ENCODE measurements around the gene ZFR2. TPM values are rescaled to one million over a fixed set of nuclear protein-coding genes. Genes with fewer than 3 reads are reported as not detected.

Gene ZFR2
- total and polyA plus RNA-seq, 2 experiments from 2014 or later = not detected

DNA sequence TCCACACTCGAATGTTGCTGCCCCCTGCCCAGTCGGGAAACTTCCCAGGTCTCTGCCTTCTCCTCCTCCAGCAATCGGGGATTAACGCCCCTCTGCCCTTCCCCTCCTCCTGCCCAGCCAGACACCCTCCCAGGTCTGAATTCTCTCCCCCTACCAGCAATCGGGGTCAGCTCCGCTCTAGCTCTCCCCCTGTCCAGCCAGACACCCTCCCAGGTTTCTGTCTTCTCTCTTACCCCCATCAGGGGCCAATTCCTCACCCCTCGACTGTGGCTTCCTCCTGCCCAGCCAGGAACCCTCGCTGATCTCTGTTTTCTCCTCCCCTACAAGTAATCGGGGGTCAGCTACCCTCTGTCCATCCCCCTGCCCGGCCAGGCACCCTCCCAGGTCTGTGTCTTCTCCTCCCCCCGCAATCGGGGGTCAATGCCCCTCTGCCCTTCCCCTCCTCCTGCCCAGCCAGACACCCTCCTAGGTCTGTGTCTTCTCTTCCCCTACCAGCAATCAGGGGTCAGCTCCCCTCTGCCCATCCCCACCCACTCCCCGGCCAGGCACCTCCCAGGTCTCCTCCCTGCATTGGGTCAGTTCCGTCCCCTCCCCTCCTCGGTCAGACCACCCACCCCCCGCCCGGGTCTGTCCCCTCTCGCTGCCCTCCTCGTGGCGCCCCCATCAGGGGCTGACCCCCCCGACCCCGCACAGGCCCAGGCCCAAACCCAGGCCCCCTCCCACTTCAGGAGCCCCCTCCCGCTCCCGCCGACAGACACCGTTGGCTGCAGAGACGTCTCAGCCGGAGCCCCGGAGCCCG lies 668 bp downstream of the ZFR2 start:
- Histone ChIP-seq H3K36me3 (ENCODE audit: low read depth) (no peaks in the 10 kb centered on the region), H4K20me1 (ENCODE audit: insufficient read depth) (no peaks in the 10 kb centered on the region), H3F3A (ENCODE audit: insufficient read depth) (no peaks in the 10 kb centered on the region), H3K4me2 (ENCODE audit: unreplicated experiment) (no peak overlapping the region), H3K27me3 (replicated peaks; ENCODE audit: insufficient read depth) (peaks cover 47% of the 10 kb centered on the region), H3K79me2 (ENCODE audit: insufficient read depth) (no peaks in the 10 kb centered on the region), H3K27ac (no peak overlapping the region), H2AFZ (no peak overlapping the region), H3K9me2 (ENCODE audit: insufficient read depth) (no peaks in the 10 kb centered on the region), H3K9me3 (ENCODE audit: low read depth) (no peaks in the 10 kb centered on the region), H3K4me1 (ENCODE audit: insufficient read depth) (no peaks in the 10 kb centered on the region), H3K9ac (no peak overlapping the region), H3K4me3 (no peak overlapping the region)
- DNase-seq = no peak
- WGBS, 2 experiments (ENCODE audit: low coverage in 1 of 2, low lambda C conversion rate in 2 of 2, missing lambda C conversion rate in 2 of 2) = 7 to 10% methylated on average over 3 to 30 of the region's 30 CpGs
- TF ChIP-seq EZH2phosphoT487 (IDR thresholded peaks at IDR 0.05; ENCODE audit: insufficient read depth, low read depth) (no peak), EZH2 (IDR thresholded peaks at IDR 0.05; ENCODE audit: insufficient read depth, poor library complexity, severe bottlenecking) (no peak)
- in situ Hi-C loops (cut with MboI) = no loop called here

DNA sequence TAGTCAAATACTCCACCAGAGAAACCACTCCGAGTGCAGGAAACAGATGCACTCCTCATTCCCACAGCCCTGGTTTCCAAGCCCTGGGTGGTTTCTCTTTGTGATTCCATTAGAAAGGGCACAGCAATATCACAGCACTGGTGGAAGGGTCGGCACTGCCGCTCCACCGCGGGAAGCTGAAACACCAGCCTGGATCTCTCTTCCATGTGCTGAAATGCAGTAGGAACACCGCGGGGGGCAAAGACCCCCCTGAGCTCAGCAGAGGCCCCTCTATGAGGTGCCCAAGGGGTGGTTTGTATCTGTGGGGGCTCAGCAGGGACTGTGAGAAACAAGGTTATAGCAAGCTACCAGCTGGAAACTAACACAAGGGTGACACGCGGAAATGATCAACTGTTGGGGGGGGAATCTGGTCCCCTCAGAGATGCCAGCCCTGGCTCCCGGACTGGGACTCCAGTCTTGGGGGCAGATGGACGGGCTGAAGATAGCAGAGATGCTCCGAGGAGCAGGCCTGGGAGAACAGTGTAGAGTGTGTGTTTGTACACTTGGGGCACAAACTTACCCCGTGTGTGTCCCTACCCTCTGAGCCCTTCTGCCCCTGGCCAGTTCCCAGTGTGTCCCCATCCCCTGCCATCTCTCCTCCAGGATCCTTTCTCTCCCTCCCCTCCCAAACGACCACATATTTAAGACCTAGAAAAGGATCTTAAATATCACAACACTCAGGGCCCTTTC lies 1.8 kb downstream of the ZFR2 start:
- 44 to 51% methylated on average over 12 to 14 of the region's 14 CpGs for WGBS, 2 experiments (ENCODE audit: low coverage in 1 of 2, low lambda C conversion rate in 2 of 2, missing lambda C conversion rate in 2 of 2)
- in situ Hi-C loops (cut with MboI) = no loop called here

DNA sequence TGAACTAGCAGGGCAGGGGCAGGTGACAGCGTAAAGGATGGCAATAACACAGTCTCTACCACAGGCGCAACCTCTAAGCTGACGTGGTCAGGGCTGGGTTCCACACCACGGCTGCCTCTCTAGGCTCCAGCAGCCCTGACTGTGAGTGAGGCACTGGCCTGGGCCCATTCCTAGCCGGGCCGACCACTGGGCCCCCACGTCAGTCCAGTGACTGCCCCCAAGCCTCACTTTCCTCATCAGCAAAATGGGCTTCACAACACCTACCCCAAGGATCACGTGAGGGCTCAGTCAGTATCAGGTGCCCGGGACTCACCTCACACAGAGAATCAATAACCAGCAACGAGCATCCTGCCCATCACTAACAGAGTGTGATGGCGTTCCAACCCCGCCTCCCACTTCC lies 5.2 kb downstream of the ZFR2 start:
- no peak for DNase-seq
- Histone ChIP-seq H4K20me1 (ENCODE audit: insufficient read depth) (no peaks in the 10 kb centered on the region), H3K27me3 (replicated peaks; ENCODE audit: insufficient read depth) (peaks cover 62% of the 10 kb centered on the region), H2AFZ (no peak overlapping the region), H3K9ac (no peak overlapping the region), H3K9me2 (ENCODE audit: insufficient read depth) (no peaks in the 10 kb centered on the region), H3K79me2 (ENCODE audit: insufficient read depth) (no peaks in the 10 kb centered on the region), H3K4me3 (no peak overlapping the region), H3K4me2 (ENCODE audit: unreplicated experiment) (no peak overlapping the region), H3K36me3 (ENCODE audit: low read depth) (no peaks in the 10 kb centered on the region), H3K27ac (no peak overlapping the region), H3K9me3 (ENCODE audit: low read depth) (no peaks in the 10 kb centered on the region), H3K4me1 (ENCODE audit: insufficient read depth) (no peaks in the 10 kb centered on the region), H3F3A (ENCODE audit: insufficient read depth) (no peaks in the 10 kb centered on the region)
- 50 to 56% methylated on average over 12 of the region's 12 CpGs for WGBS, 2 experiments (ENCODE audit: low coverage in 1 of 2, low lambda C conversion rate in 2 of 2, missing lambda C conversion rate in 2 of 2)
- TF ChIP-seq EZH2phosphoT487 (IDR thresholded peaks at IDR 0.05; ENCODE audit: insufficient read depth, low read depth) (no peak), EZH2 (IDR thresholded peaks at IDR 0.05; ENCODE audit: insufficient read depth, poor library complexity, severe bottlenecking) (no peak)
- in situ Hi-C loops (cut with MboI) = no loop called here

More for the DNA sequence above, 1.8 kb downstream of the ZFR2 start:
- peaks cover 58% of the 10 kb centered on the region for H3K27me3 ChIP-seq (replicated peaks; ENCODE audit: insufficient read depth)
- H3K9me3 ChIP-seq (ENCODE audit: low read depth) = no peaks in the 10 kb centered on the region
- H4K20me1 ChIP-seq (ENCODE audit: insufficient read depth) = no peaks in the 10 kb centered on the region
- no peak for DNase-seq
- no peaks in the 10 kb centered on the region for H3K36me3 ChIP-seq (ENCODE audit: low read depth)
- no peak overlapping the region for H3K9ac ChIP-seq
- H3F3A ChIP-seq (ENCODE audit: insufficient read depth) = no peaks in the 10 kb centered on the region
- H3K27ac ChIP-seq = no peak overlapping the region
- no peaks in the 10 kb centered on the region for H3K79me2 ChIP-seq (ENCODE audit: insufficient read depth)
- no peak for TF ChIP-seq EZH2phosphoT487 (IDR thresholded peaks at IDR 0.05; ENCODE audit: insufficient read depth, low read depth)
- TF ChIP-seq EZH2 (IDR thresholded peaks at IDR 0.05; ENCODE audit: insufficient read depth, poor library complexity, severe bottlenecking) = no peak
- no peaks in the 10 kb centered on the region for H3K4me1 ChIP-seq (ENCODE audit: insufficient read depth)
- H3K9me2 ChIP-seq (ENCODE audit: insufficient read depth) = no peaks in the 10 kb centered on the region
- no peak overlapping the region for H3K4me3 ChIP-seq
- no peak overlapping the region for H2AFZ ChIP-seq
- H3K4me2 ChIP-seq (ENCODE audit: unreplicated experiment) = no peak overlapping the region

DNA sequence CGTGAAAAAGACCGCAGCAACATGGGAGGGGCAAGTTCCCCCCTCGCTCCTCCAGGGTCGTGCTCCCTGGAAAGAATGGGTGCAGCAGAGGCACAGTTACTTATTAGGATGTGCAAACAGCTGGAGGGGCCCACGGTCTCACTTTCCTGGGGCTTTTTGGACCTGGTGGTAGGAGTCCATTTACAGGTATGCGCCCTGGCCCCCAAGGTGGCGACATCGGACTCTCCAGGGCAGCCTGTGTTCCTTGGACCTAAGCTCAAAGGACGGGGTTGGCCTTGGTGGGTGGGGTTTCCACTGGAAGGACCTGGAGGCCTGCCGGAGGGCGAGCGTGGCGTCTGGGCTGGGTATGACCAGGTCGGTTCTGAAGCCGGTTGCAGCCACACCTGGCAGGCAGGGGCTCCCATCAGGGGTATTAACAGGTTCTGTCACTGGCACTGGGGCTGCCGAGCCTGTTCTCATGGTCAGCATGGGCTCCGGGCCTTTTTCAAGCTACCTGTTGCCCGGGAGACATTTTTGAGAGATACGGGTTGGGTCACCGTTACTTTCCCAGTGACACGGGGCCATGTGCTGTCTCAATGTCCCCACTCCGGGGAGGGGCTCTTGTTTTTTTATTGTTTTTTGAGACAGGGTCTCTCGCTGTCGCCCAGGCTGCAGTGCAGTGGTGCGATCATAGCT lies 5.9 kb downstream of the ZFR2 start:
- Histone ChIP-seq H3K4me1 (ENCODE audit: insufficient read depth) (no peaks in the 10 kb centered on the region), H3K9me2 (ENCODE audit: insufficient read depth) (no peaks in the 10 kb centered on the region), H2AFZ (no peak overlapping the region), H3K36me3 (ENCODE audit: low read depth) (no peaks in the 10 kb centered on the region), H3K27me3 (replicated peaks; ENCODE audit: insufficient read depth) (peaks cover 62% of the 10 kb centered on the region), H3K9ac (no peak overlapping the region), H3K9me3 (ENCODE audit: low read depth) (no peaks in the 10 kb centered on the region), H3K79me2 (ENCODE audit: insufficient read depth) (no peaks in the 10 kb centered on the region), H3F3A (ENCODE audit: insufficient read depth) (no peaks in the 10 kb centered on the region), H3K27ac (no peak overlapping the region), H4K20me1 (ENCODE audit: insufficient read depth) (no peaks in the 10 kb centered on the region), H3K4me3 (no peak overlapping the region), H3K4me2 (ENCODE audit: unreplicated experiment) (no peak overlapping the region)
- in situ Hi-C loops (cut with MboI) = no loop called here
- TF ChIP-seq EZH2phosphoT487 (IDR thresholded peaks at IDR 0.05; ENCODE audit: insufficient read depth, low read depth) = no peak
- TF ChIP-seq EZH2 (IDR thresholded peaks at IDR 0.05; ENCODE audit: insufficient read depth, poor library complexity, severe bottlenecking) = no peak
- WGBS, 2 experiments (ENCODE audit: low coverage in 1 of 2, low lambda C conversion rate in 2 of 2, missing lambda C conversion rate in 2 of 2) = 54 to 56% methylated on average over 25 of the region's 25 CpGs
- DNase-seq = no peak

Measured in GM23248 (cell line).